ENCODE results near the gene CKMT1B.

- no peak for TF ChIP-seq CTCF (IDR thresholded peaks at IDR 0.05)
- TF ChIP-seq SMC3 (IDR thresholded peaks at IDR 0.05) = no peak
- TF ChIP-seq PBX3 (IDR thresholded peaks at IDR 0.05) = no peak
- no peak for TF ChIP-seq RAD21 (conservative IDR thresholded peaks at IDR 0.05 in 1 of 2, IDR thresholded peaks at IDR 0.05 in 1 of 2)
- TF ChIP-seq MYC (IDR thresholded peaks at IDR 0.05; ENCODE audit: borderline replicate concordance, low read length) = no peak
- no peak for TF ChIP-seq BHLHE40 (IDR thresholded peaks at IDR 0.05; ENCODE audit: low read depth, low read length)
- TF ChIP-seq RFX5 (IDR thresholded peaks at IDR 0.05) = no peak
- TF ChIP-seq POLR2A (IDR thresholded peaks at IDR 0.05; ENCODE audit: low read length) = no peak
Measured at GRCh38 chr15:43552986-43553385, 40.8 kb upstream of the CKMT1B start.
